Neural cell (in vitro differentiated cells): ENCODE measurements around the gene DCTN1.

Source experiments
- CTCF ChIP-seq: fragments of 450-650 bp; IDR thresholded peaks from 2 replicates; pipeline ENCODE4 v1.5.1; 2014; ENCODE audit warnings: antibody characterized with exemption, mild to moderate bottlenecking, moderate library complexity; ENCODE audit not compliant: poor library complexity, severe bottlenecking
- EP300 ChIP-seq: fragments of 450-650 bp; conservative IDR thresholded peaks from 2 replicates; pipeline ENCODE4 v1.6.1; 2014; ENCODE audit warnings: antibody characterized with exemption, mild to moderate bottlenecking, moderate library complexity; ENCODE audit not compliant: poor library complexity, severe bottlenecking
- EZH2 ChIP-seq: fragments of 200-600, 300-800 bp; shearing (Covaris generic), sonication (generic); IDR thresholded peaks from 2 replicates; pipeline ENCODE4 v1.6.1; 2014; ENCODE audit warnings: antibody characterized with exemption, low read length, borderline replicate concordance, mild to moderate bottlenecking; ENCODE audit not compliant: insufficient read depth, poor library complexity, severe bottlenecking
- MXI1 ChIP-seq: fragments of 450-650 bp; conservative IDR thresholded peaks from 2 replicates; pipeline ENCODE4 v1.6.1; 2014; ENCODE audit warnings: antibody characterized with exemption, mild to moderate bottlenecking; ENCODE audit not compliant: poor library complexity, severe bottlenecking
- RAD21 ChIP-seq: fragments of 450-650 bp; conservative IDR thresholded peaks from 2 replicates; pipeline ENCODE4 v1.6.1; 2014; ENCODE audit warnings: antibody characterized with exemption, mild to moderate bottlenecking, moderate library complexity
- REST ChIP-seq: IDR thresholded peaks from 2 replicates; pipeline ENCODE4 v1.6.1; 2012; ENCODE audit warnings: borderline replicate concordance
- TAF1 ChIP-seq: IDR thresholded peaks from 2 replicates; pipeline ENCODE4 v1.6.1; 2012; ENCODE audit warnings: low read depth

- TF ChIP-seq CTCF (no peak), RAD21 (no peak), TAF1 (no peak), MXI1 (no peak), REST (no peak), EP300 (no peak), EZH2 (no peak)
These were observed 39.2 kb upstream of the DCTN1 start for GRCh38 chr2:74419345-74419744.
